ENCODE data around the gene TBC1D10A.

DNA sequence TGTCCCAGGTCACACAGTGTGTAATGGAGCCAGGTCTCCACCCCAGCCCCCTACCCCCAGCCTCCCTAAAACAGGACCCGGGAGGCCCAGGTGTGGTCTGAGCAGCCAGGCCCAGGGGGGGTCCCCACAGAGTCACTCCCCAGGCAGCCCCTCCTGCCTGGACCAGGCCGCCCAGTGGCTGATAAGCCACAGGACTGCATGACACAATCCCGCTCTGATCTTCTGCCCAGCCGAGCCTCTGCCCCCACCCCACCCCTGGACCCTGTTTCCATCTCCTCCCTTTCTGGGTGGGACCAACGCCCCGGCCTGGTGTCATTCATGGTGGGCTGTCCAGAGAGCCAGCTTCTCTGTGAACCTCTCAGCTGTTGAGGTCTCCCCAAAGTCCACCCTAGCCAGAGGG, 72.4 kb downstream of the TBC1D10A start:
- no peak for TF ChIP-seq CTCF (IDR thresholded peaks at IDR 0.05; ENCODE audit: poor library complexity)
- TF ChIP-seq EZH2 (IDR thresholded peaks at IDR 0.05; ENCODE audit: borderline replicate concordance) = no peak
